Measurements from ENCODE around the gene FBN1.

DNA sequence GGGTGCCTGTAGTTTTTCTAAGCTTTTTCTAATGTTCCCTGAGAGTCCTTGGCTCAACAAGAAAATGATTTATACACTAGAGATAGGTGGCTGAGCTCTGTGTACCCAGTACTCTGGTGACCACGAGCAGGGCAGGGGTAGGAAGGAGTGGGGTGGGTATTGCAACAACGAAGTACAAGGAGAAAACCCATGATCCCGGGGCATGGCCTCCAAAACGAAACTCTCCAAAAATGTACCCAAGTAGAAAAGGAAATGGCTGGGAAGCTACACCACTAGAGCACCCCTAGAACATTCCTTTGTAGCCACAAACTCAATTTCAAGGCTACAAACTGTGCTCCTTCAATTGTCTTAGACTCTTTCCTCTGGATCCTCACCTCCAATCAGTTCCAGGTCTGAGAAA, 175.4 kb downstream of the FBN1 start:
- no peak for TF ChIP-seq POLR2A (IDR thresholded peaks at IDR 0.05)
- TF ChIP-seq POLR2AphosphoS5 (IDR thresholded peaks at IDR 0.05) = no peak
